OCI-LY3 (cell line): Measurements from ENCODE around the gene CNN2.

Experiments used
- CTCF ChIP-seq: fragments of 200-600, 300-600 bp; sonication (generic); IDR thresholded peaks from 2 replicates; pipeline ENCODE4 v1.5.1; 2014; ENCODE audit warnings: antibody characterized with exemption, low read length, low read depth
- EZH2phosphoT487 ChIP-seq: fragments of 200-600 bp; shearing (Covaris generic); IDR thresholded peaks from 2 replicates; pipeline ENCODE4 v1.6.1; 2018; ENCODE audit warnings: antibody characterized with exemption, mixed run types, low read depth

GRCh38 chr19:991174-991931 lies 35.1 kb upstream of the CNN2 start:
- TF ChIP-seq CTCF: no peak
- no peak for TF ChIP-seq EZH2phosphoT487
